A549 (cell line): ENCODE data around the gene TIMM17A. TPM values are rescaled to one million over a fixed set of nuclear protein-coding genes. Genes with fewer than 3 reads are reported as not detected.

Source experiments
- ATAC-seq, 2 experiments: fragments of 200-7000 bp in 1 of 2; fragments of >200 bp in 1 of 2; cut with Nextera tagmentation in 1 of 2; cut with Tn5 transposase in 1 of 2; 3 replicates each; pipeline versions ENCODE4 v1.8.0 to v1.9.1; 2018 to 2020; ENCODE audit warnings: mild to moderate bottlenecking in 1 of 2, moderate library complexity in 1 of 2
- CTCF ChIA-PET: fragments of 300-600 bp; sonication (Branson Sonifier 250); formaldehyde crosslinking; extraction: SDS; loops from one replicate; lab custom pipeline; 2021; ENCODE audit warnings: antibody characterized with exemption, inconsistent platforms; lab: Yijun Ruan, JAX
- POLR2A ChIA-PET: fragments of 350-600 bp; formaldehyde crosslinking; extraction: SDS; loops from one replicate; lab custom pipeline; 2021; ENCODE audit warnings: antibody characterized with exemption, inconsistent platforms; lab: Yijun Ruan, JAX
- DNase-seq, 2 experiments: peaks; one replicate each; pipeline versions ENCODE4 v3.0.0 to v3.0.0-alpha.2; 2011 to 2016; ENCODE audit warnings: low read depth in 1 of 2, low spot score in 1 of 2
- FAIRE-seq: peaks from 2 replicates; lab custom pipeline; 2011; peaks lifted over from hg19 to GRCh38; lab: Jason Lieb, UNC
- H3K27ac ChIP-seq, 2 experiments: fragments of >200 bp; sonication (Bioruptor Twin); formaldehyde crosslinking; 3 replicates each; pipeline ENCODE4 v1.5.1; 2016 to 2017
- H3K4me1 ChIP-seq: fragments of >200 bp; sonication (Bioruptor Twin); formaldehyde crosslinking; 3 replicates; pipeline ENCODE4 v1.6.1; 2016
- H3K4me2 ChIP-seq: fragments of >200 bp; sonication (Bioruptor Twin); formaldehyde crosslinking; 3 replicates; pipeline ENCODE4 v1.6.1; 2016
- H3K4me3 ChIP-seq: fragments of >200 bp; sonication (Bioruptor Twin); formaldehyde crosslinking; 3 replicates; pipeline ENCODE4 v1.5.1; 2016
- H3K9me3 ChIP-seq: fragments of >200 bp; sonication (Bioruptor Twin); formaldehyde crosslinking; 3 replicates; pipeline ENCODE4 v1.6.1; 2016
- CBX8 ChIP-seq: fragments of 200-600 bp; sonication (generic); IDR thresholded peaks from 2 replicates; pipeline ENCODE4 v1.6.1; 2016
- CEBPB ChIP-seq, 2 experiments: fragments of >200 bp in 1 of 2; sonication (Bioruptor Twin) in 1 of 2; formaldehyde crosslinking in 1 of 2; IDR thresholded peaks; 2 replicates each; pipeline ENCODE4 v1.6.1; 2012 to 2016
- CHD4 ChIP-seq: fragments of 200-600 bp; sonication (generic); IDR thresholded peaks from 2 replicates; pipeline ENCODE4 v1.6.1; 2016; ENCODE audit warnings: antibody characterized with exemption, mild to moderate bottlenecking, borderline replicate concordance
- EHF ChIP-seq: fragments of 250-450 bp; sonication (Bioruptor Pico); IDR thresholded peaks from 2 replicates; pipeline ENCODE4 v1.5.0; 2020; ENCODE audit warnings: mild to moderate bottlenecking
- EHMT2 ChIP-seq: fragments of 200-600 bp; sonication (generic); IDR thresholded peaks from 2 replicates; pipeline ENCODE4 v1.6.1; 2016; ENCODE audit warnings: antibody characterized with exemption, low read depth, mild to moderate bottlenecking, moderate library complexity
- EP300 ChIP-seq, 2 experiments: fragments of >200 bp; sonication (Bioruptor Twin); formaldehyde crosslinking; IDR thresholded peaks; 2 replicates in 1 of 2; 3 replicates in 1 of 2; pipeline ENCODE4 v1.6.1; 2016 to 2017
- ESRRA ChIP-seq: fragments of 150-350 bp; IDR thresholded peaks from 2 replicates; pipeline ENCODE4 v1.6.1; 2014; ENCODE audit warnings: mild to moderate bottlenecking, low read length, borderline replicate concordance
- HEYL ChIP-seq: fragments of 250-450 bp; sonication (Bioruptor Pico); IDR thresholded peaks from 2 replicates; pipeline ENCODE4 v1.8.0; 2021; ENCODE audit warnings: mild to moderate bottlenecking, moderate library complexity
- HOXB5 ChIP-seq: fragments of 250-450 bp; sonication (Bioruptor Pico); IDR thresholded peaks from 2 replicates; pipeline ENCODE4 v1.5.0; 2020; ENCODE audit warnings: mild to moderate bottlenecking, moderate library complexity
- MYC ChIP-seq: IDR thresholded peaks from 2 replicates; pipeline ENCODE4 v1.6.1; 2012; ENCODE audit warnings: mild to moderate bottlenecking, inconsistent platforms, low read length, improper control_type of control experiment, borderline replicate concordance
- NPAS2 ChIP-seq: fragments of 250-450 bp; sonication (Bioruptor Pico); IDR thresholded peaks from 2 replicates; pipeline ENCODE4 v1.8.0; 2022; ENCODE audit warnings: mild to moderate bottlenecking, moderate library complexity, borderline replicate concordance
- RCOR1 ChIP-seq: fragments of 150-350 bp; IDR thresholded peaks from 2 replicates; pipeline ENCODE4 v1.6.1; 2014; ENCODE audit warnings: antibody characterized with exemption, low read length, low read depth
- RFX5 ChIP-seq: fragments of 450-650 bp; IDR thresholded peaks from 2 replicates; pipeline ENCODE4 v1.7.1; 2014; ENCODE audit warnings: antibody characterized with exemption, mild to moderate bottlenecking, moderate library complexity
- ZFP36 ChIP-seq: fragments of 450-650 bp; IDR thresholded peaks from 2 replicates; pipeline ENCODE4 v1.6.1; 2014; ENCODE audit warnings: borderline replicate concordance; ENCODE audit not compliant: partially characterized antibody
- ZSCAN20 ChIP-seq: fragments of 250-450 bp; sonication (Bioruptor Pico); IDR thresholded peaks from 2 replicates; pipeline ENCODE4 v1.8.0; 2022; ENCODE audit warnings: mild to moderate bottlenecking, moderate library complexity
- WGBS: methylation state at CpG from one replicate; pipeline ENCODE4 v1.1.6; 2017; ENCODE audit errors: missing lambda C conversion rate; 5-methylcytosine and 5-hydroxymethylcytosine counted together
- polyA plus RNA-seq, 4 experiments: library from polyadenylated mRNA; depleted of rRNA in 3 of 4; stranded (reverse); fragments of >200 nt; fragmentation: RNase III in 1 of 4; extraction: RNeasy Plus Mini Kit Qiagen cat#74134 plus additional on column Dnase treatment in 1 of 4; gene quantifications; 2 replicates in 3 of 4; 3 replicates in 1 of 4; pipeline ENCODE4 v1.2.3, GENCODE V29; 2011 to 2017
- TF ChIP-seq, protein P1 (sequence below): fragments of >200 bp; sonication (Bioruptor Twin); formaldehyde crosslinking; IDR thresholded peaks from 3 replicates; pipeline ENCODE4 v1.6.1; 2016
- TF ChIP-seq, protein P2 (sequence below): fragments of >200 bp; sonication (Bioruptor Twin); formaldehyde crosslinking; IDR thresholded peaks from 2 replicates; pipeline ENCODE4 v1.6.1; 2016
- TF ChIP-seq, protein P3 (sequence below): fragments of 150-350 bp; IDR thresholded peaks from 2 replicates; pipeline ENCODE4 v1.6.1; 2014; ENCODE audit warnings: low read depth, mild to moderate bottlenecking, low read length
- TF ChIP-seq, protein P4 (sequence below): fragments of 250-450 bp; sonication (Bioruptor Pico); IDR thresholded peaks from 2 replicates; pipeline ENCODE4 v1.5.0; 2021; ENCODE audit warnings: mild to moderate bottlenecking, moderate library complexity, borderline replicate concordance

TIMM17A gene
- polyA plus RNA-seq, 2 of the 4 experiments (the other 2 are of a cell fraction): 127 to 134 TPM

DNA sequence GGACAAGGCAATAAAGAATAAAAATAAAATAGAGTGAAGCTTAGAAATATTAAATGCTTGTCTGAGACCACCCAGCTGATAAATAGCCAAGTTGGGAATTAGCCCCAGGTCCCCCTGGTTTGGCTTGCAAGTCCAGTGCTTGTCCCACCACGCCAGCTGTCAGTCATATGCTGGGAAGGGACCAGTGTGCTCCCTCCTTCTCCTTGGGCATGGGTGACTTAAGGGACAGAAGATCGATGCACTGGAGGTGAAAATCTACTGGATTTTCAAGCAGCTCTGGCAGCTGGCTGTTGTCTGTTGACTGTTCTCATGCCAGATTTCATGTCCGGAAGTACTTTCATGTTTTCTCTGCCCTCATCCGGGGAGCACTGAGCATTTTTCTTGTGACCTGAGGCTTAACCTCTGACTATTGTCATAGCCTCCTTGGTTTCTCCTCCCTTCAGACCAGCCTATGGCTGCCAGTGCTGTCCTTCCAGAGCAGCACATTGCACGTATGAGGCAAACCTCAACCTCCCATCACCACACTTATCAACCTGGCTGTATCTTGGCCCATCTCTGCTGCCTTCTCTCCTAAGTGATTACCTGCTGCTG is 21.4 kb upstream of the TIMM17A start:
- TF ChIP-seq CBX8 (no peak), ZSCAN20 (CRISPR knock-in tag) (no peak), EHMT2 (no peak), HEYL (CRISPR knock-in tag) (no peak), EHF (CRISPR knock-in tag) (no peak), CHD4 (no peak), HOXB5 (CRISPR knock-in tag) (no peak), ESRRA (no peak), EP300 (IDR thresholded peaks at IDR 0.05) (no peak), RFX5 (no peak), ZFP36 (no peak), RCOR1 (no peak)
- TF ChIP-seq, protein P1, sequence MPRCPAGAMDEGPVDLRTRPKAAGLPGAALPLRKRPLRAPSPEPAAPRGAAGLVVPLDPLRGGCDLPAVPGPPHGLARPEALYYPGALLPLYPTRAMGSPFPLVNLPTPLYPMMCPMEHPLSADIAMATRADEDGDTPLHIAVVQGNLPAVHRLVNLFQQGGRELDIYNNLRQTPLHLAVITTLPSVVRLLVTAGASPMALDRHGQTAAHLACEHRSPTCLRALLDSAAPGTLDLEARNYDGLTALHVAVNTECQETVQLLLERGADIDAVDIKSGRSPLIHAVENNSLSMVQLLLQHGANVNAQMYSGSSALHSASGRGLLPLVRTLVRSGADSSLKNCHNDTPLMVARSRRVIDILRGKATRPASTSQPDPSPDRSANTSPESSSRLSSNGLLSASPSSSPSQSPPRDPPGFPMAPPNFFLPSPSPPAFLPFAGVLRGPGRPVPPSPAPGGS: no peak
- TF ChIP-seq, protein P2, sequence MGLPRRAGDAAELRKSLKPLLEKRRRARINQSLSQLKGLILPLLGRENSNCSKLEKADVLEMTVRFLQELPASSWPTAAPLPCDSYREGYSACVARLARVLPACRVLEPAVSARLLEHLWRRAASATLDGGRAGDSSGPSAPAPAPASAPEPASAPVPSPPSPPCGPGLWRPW: no peak
- WGBS: 42% methylated on average over 5 of the region's 5 CpGs
- POLR2A ChIA-PET: no interaction called here
- no peaks in the 10 kb centered on the region for H3K9me3 ChIP-seq
- no peak overlapping the region for H3K4me3 ChIP-seq
- FAIRE-seq (no peak), ATAC-seq (peak; percentile 28 to 37; a peak in 3 of 6 replicates), DNase-seq (no peak)
- peaks cover 4% of the 10 kb centered on the region; the same call in 1 of the 3 replicates for H3K4me1 ChIP-seq
- no peak overlapping the region for H3K27ac ChIP-seq
- CTCF ChIA-PET: interaction anchor here (0.6 to 2.2 kb wide), 4 partner anchors 10 to 56 kb away, joined by 3 to 8 read pairs (median 4); no protein-coding TSS in a partner anchor
- H3K4me2 ChIP-seq: no peak overlapping the region

DNA sequence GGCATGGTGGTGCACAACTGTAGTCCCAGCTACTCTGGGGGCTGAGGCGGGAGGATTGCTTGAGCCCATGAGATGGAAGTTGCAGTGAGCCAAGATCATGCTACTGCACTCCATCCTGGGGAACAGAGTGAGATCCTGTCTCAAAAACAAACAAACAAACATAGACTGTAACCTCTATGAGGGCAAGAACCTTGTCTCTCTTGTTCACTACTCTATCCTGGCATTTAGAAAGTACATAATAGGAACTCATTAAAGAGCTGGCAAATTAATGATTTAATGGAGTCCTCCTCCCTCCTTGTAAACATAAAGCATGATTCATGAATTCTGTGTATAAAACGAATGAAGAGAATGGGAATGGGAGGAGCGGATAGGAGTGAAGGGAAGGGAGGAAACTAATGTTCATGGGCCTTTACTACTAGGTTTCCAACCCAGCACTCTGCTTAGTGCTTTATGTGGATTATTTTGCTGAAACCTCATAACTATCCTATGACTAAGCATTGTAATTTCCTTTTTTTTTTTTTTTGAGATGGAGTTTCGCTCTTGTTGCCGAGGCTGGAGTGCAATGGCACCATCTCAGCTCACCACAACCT is 17.6 kb upstream of the TIMM17A start:
- H3K9me3 ChIP-seq: no peaks in the 10 kb centered on the region
- whole genome bisulfite sequencing: 70% methylated on average over 5 of the region's 5 CpGs
- no peak overlapping the region for H3K27ac ChIP-seq
- ATAC-seq (no peak; a peak in 1 of 6 replicates), DNase-seq (no peak), FAIRE-seq (no peak)
- H3K4me1 ChIP-seq: peaks cover 4% of the 10 kb centered on the region; the same call in 1 of the 3 replicates
- H3K4me3 ChIP-seq: no peak overlapping the region
- ChIA-PET POLR2A (no interaction called here), CTCF (interaction anchor here (1.0 to 3.7 kb wide), 3 partner anchors 14 to 42 kb away, joined by 3 to 19 read pairs (median 4); no protein-coding TSS in a partner anchor)
- TF ChIP-seq NPAS2: no peak
- TF ChIP-seq CEBPB (IDR thresholded peaks at IDR 0.05): no peak
- TF ChIP-seq MYC: no peak
- no peak for TF ChIP-seq CHD4
- TF ChIP-seq, protein P3, sequence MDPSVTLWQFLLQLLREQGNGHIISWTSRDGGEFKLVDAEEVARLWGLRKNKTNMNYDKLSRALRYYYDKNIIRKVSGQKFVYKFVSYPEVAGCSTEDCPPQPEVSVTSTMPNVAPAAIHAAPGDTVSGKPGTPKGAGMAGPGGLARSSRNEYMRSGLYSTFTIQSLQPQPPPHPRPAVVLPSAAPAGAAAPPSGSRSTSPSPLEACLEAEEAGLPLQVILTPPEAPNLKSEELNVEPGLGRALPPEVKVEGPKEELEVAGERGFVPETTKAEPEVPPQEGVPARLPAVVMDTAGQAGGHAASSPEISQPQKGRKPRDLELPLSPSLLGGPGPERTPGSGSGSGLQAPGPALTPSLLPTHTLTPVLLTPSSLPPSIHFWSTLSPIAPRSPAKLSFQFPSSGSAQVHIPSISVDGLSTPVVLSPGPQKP: no peak
- no peak for TF ChIP-seq RFX5
- TF ChIP-seq, protein P4, sequence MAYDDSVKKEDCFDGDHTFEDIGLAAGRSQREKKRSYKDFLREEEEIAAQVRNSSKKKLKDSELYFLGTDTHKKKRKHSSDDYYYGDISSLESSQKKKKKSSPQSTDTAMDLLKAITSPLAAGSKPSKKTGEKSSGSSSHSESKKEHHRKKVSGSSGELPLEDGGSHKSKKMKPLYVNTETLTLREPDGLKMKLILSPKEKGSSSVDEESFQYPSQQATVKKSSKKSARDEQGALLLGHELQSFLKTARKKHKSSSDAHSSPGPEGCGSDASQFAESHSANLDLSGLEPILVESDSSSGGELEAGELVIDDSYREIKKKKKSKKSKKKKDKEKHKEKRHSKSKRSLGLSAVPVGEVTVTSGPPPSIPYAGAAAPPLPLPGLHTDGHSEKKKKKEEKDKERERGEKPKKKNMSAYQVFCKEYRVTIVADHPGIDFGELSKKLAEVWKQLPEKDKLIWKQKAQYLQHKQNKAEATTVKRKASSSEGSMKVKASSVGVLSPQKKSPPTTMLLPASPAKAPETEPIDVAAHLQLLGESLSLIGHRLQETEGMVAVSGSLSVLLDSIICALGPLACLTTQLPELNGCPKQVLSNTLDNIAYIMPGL (CRISPR knock-in tag): no peak
- no peak overlapping the region for H3K4me2 ChIP-seq
